Progenitor cell of endocrine pancreas (in vitro differentiated cells): ENCODE data around the gene TXNRD1. TPM values are rescaled to one million over a fixed set of nuclear protein-coding genes. Genes with fewer than 3 reads are reported as not detected.

Source experiments
- DNase-seq: peaks from one replicate; pipeline ENCODE4 v3.0.0; 2021; ENCODE audit warnings: low spot score; ENCODE audit not compliant: unreplicated experiment
- H3K27ac Mint-ChIP-seq: 2 replicates; pipeline ENCODE4 v1.8.0; 2021; ENCODE audit warnings: mild to moderate bottlenecking, moderate library complexity, mixed read lengths
- H3K27me3 Mint-ChIP-seq: 2 replicates; pipeline ENCODE4 v1.8.0; 2021; ENCODE audit warnings: mixed read lengths
- H3K36me3 Mint-ChIP-seq: 2 replicates; pipeline ENCODE4 v1.8.0; 2022; ENCODE audit warnings: mixed read lengths; ENCODE audit not compliant: insufficient read depth
- H3K4me1 Mint-ChIP-seq: 2 replicates; pipeline ENCODE4 v1.8.0; 2021; ENCODE audit warnings: low read depth, mixed read lengths
- H3K4me3 Mint-ChIP-seq: 2 replicates; pipeline ENCODE4 v1.8.0; 2021; ENCODE audit warnings: low read depth, mild to moderate bottlenecking, moderate library complexity, mixed read lengths
- H3K9me3 Mint-ChIP-seq: 2 replicates; pipeline ENCODE4 v1.8.0; 2021; ENCODE audit warnings: low read depth, mixed read lengths
- total RNA-seq: library from RNA; stranded (reverse); gene quantifications from 2 replicates; pipeline ENCODE4 v1.2.1, GENCODE V29; 2021
- TF ChIP-seq, protein P1 (sequence below): fragments of 200-600 bp; sonication (generic); IDR thresholded peaks from one replicate; pipeline ENCODE4 v1.5.0; 2021; ENCODE audit warnings: antibody characterized with exemption, mild to moderate bottlenecking; ENCODE audit not compliant: unreplicated experiment

Gene TXNRD1
- total RNA-seq, 1 donor from 2014 or later, result 116 TPM

- no peak overlapping the region for H3K27ac Mint-ChIP-seq
These were observed 14.9 kb downstream of the TXNRD1 start for GRCh38 chr12:104230304-104231095.

DNA sequence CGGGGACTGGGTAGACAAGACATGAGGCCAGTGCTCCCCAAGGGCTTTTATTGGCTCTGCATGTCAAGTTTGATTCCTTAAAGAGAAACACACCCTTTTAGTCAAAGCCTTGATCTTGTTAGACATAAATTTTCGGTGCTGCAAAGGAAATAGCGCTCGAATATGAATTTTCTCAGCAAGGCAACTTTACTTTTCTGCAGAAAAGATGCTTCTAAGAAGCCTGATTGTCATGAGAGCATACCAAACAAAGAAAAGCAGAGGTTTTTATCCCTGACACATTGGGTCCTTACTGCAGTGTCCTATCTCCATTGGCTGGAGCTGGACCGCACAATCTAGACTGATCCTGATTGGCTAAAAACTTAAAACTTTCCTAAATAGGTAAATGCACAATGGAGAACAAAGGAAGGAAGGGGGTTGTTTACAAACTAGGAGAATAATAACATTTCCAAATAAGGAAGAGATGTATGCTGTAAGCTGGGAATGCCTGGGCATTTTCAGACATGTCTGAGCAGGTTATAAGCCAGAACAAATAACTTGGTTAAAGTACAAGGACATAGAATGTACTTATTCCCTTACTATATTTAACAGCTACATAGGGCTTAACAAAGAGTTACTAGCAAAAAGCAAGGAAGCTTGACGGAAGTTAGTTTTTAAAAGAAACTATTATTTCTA, 17.2 kb downstream of the TXNRD1 start:
- DNase-seq, result no peak
- H3K4me3 Mint-ChIP-seq, result no peak overlapping the region
- no peaks in the 10 kb centered on the region for H3K27me3 Mint-ChIP-seq
- peaks cover 11% of the 10 kb centered on the region for H3K9me3 Mint-ChIP-seq
- no peaks in the 10 kb centered on the region for H3K4me1 Mint-ChIP-seq
- TF ChIP-seq, protein P1, sequence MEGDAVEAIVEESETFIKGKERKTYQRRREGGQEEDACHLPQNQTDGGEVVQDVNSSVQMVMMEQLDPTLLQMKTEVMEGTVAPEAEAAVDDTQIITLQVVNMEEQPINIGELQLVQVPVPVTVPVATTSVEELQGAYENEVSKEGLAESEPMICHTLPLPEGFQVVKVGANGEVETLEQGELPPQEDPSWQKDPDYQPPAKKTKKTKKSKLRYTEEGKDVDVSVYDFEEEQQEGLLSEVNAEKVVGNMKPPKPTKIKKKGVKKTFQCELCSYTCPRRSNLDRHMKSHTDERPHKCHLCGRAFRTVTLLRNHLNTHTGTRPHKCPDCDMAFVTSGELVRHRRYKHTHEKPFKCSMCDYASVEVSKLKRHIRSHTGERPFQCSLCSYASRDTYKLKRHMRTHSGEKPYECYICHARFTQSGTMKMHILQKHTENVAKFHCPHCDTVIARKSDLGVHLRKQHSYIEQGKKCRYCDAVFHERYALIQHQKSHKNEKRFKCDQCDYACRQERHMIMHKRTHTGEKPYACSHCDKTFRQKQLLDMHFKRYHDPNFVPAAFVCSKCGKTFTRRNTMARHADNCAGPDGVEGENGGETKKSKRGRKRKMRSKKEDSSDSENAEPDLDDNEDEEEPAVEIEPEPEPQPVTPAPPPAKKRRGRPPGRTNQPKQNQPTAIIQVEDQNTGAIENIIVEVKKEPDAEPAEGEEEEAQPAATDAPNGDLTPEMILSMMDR, result no peak
- no peak overlapping the region for H3K27ac Mint-ChIP-seq
- peaks cover 2% of the 10 kb centered on the region for H3K36me3 Mint-ChIP-seq

More at GRCh38 chr12:104230304-104231095, 14.9 kb downstream of the TXNRD1 start:
- H3K36me3 Mint-ChIP-seq, result peaks cover 1% of the 10 kb centered on the region
- H3K4me3 Mint-ChIP-seq, result no peak overlapping the region
- no peaks in the 10 kb centered on the region for H3K4me1 Mint-ChIP-seq
- TF ChIP-seq, protein P1, result peak; percentile 30
- no peaks in the 10 kb centered on the region for H3K27me3 Mint-ChIP-seq
- DNase-seq, result no peak
- peaks cover 11% of the 10 kb centered on the region for H3K9me3 Mint-ChIP-seq

- Mint-ChIP-seq H3K27ac (no peak overlapping the region), H3K4me3 (no peak overlapping the region), H3K27me3 (no peaks in the 10 kb centered on the region), H3K36me3 (peaks cover 2% of the 10 kb centered on the region), H3K9me3 (peaks cover 11% of the 10 kb centered on the region), H3K4me1 (no peaks in the 10 kb centered on the region)
- no peak for DNase-seq
- TF ChIP-seq, protein P1, result no peak
These were observed 19.4 kb downstream of the TXNRD1 start for GRCh38 chr12:104234926-104235499.

- Mint-ChIP-seq H3K9me3 (peaks cover 7% of the 10 kb centered on the region), H3K36me3 (peaks cover 1% of the 10 kb centered on the region), H3K4me1 (no peaks in the 10 kb centered on the region), H3K27ac (no peak overlapping the region), H3K27me3 (no peaks in the 10 kb centered on the region), H3K4me3 (no peak overlapping the region)
- TF ChIP-seq, protein P1, result no peak
- no peak for DNase-seq
These were observed 22.4 kb downstream of the TXNRD1 start for GRCh38 chr12:104237930-104238329.

DNA sequence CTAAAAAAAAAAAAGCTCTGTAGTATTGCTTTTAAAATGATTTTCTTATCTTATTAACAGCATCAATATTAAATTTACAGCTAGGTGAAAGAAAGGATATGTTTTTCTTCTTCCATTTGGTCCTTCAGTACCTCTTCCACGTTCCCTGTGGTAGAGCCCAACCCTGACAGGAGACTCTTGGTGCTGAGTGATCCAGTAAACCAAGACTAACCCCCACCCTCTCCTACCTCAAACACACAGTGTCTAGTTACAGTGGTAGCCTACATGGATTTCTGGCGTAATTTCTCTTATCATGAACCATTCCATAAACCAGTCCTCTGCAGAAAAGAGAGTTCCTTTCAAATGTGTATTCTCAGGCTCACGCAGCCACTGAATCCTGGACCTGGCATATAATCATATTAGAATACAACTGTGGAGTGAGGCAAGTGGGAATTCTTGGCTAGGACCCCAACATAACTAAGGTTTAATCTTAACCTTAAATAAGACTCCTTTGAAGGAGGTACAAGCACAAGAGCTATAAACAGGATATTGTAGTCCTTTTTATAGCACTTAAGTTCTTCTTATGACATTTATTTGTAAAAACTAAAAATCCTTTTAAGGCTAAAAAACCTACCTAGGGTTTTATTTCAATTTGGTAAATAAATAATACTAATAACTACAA, 27.1 kb downstream of the TXNRD1 start:
- H3K36me3 Mint-ChIP-seq, result no peaks in the 10 kb centered on the region
- H3K9me3 Mint-ChIP-seq, result no peaks in the 10 kb centered on the region
- no peak for DNase-seq
- H3K27ac Mint-ChIP-seq, result no peak overlapping the region
- TF ChIP-seq, protein P1, result no peak
- peaks cover 3% of the 10 kb centered on the region for H3K27me3 Mint-ChIP-seq
- no peaks in the 10 kb centered on the region for H3K4me1 Mint-ChIP-seq
- H3K4me3 Mint-ChIP-seq, result no peak overlapping the region
